ENCODE results near the gene CACNA2D2. TPM values are rescaled to one million over a fixed set of nuclear protein-coding genes. Genes with fewer than 3 reads are reported as not detected.

The CACNA2D2 gene
- total and polyA plus RNA-seq, 4 donors: 0.10 to 0.19 (median 0.15) TPM

GRCh38 chr3:50472958-50473357 lies 30.5 kb downstream of the CACNA2D2 start:
- H3K9me3 ChIP-seq (ENCODE audit: control insufficient read depth in 4 of 4, low read length in 3 of 4): no peaks in the 10 kb centered on the region
- no peak overlapping the region for H3K9ac ChIP-seq (ENCODE audit: low read depth in 1 of 2, low read length in 2 of 2)
- H3K4me1 ChIP-seq (ENCODE audit: control insufficient read depth in 4 of 4, insufficient read depth in 4 of 4, low read length in 3 of 4): peaks cover 0 to 10% (median 8%) of the 10 kb centered on the region in 4 donors
- no peak overlapping the region for H3K27ac ChIP-seq (ENCODE audit: low read depth in 1 of 2, low read length in 2 of 2)
- DNase-seq (ENCODE audit: low spot score): no peak
- no peak overlapping the region for H3K4me3 ChIP-seq (ENCODE audit: low read depth in 1 of 3, low read length in 3 of 3)
- 79% methylated on average over 6 of the region's 6 CpGs for WGBS
- H3K36me3 ChIP-seq (ENCODE audit: control insufficient read depth in 4 of 4, insufficient read depth in 3 of 4, low read depth in 1 of 4, low read length in 3 of 4): no peaks in the 10 kb centered on the region
- H3K27me3 ChIP-seq (ENCODE audit: control insufficient read depth in 4 of 4, insufficient read depth in 4 of 4, low read length in 3 of 4): no peaks in the 10 kb centered on the region
- TF ChIP-seq RAD21 (IDR thresholded peaks at IDR 0.05) (no peak), FOXA1 (IDR thresholded peaks at IDR 0.05) (no peak), EGR1 (IDR thresholded peaks at IDR 0.05; ENCODE audit: low read depth in 2 of 2) (no peak), JUND (IDR thresholded peaks at IDR 0.05) (no peak), RXRA (IDR thresholded peaks at IDR 0.05) (no peak), SP1 (IDR thresholded peaks at IDR 0.05) (no peak), YY1 (IDR thresholded peaks at IDR 0.05) (no peak)

DNA sequence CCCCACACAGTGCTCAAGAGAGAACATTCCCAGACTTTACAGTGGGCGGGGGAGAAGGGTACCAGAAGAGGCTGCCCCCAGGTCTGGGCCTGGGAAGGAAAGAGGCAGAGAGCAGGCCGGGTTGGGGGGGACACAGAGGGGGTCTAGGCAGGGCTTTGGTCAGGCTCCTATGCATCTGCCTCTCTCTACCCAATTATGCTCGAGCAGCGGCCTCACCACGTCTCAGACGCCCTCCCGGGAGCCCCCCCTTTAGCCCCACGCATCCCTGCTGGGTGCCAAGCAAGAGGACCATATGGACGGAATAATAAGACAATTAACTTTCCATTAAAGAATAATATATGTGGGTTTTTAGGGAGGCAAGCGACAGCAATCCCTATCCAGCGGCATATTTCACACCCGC lies 32.8 kb downstream of the CACNA2D2 start:
- Histone ChIP-seq H3K27ac (ENCODE audit: low read depth in 1 of 2, low read length in 2 of 2) (no peak overlapping the region), H3K9me3 (ENCODE audit: control insufficient read depth in 4 of 4, low read length in 3 of 4) (no peaks in the 10 kb centered on the region), H3K4me3 (ENCODE audit: low read depth in 1 of 3, low read length in 3 of 3) (no peak overlapping the region), H3K4me1 (ENCODE audit: control insufficient read depth in 4 of 4, insufficient read depth in 4 of 4, low read length in 3 of 4) (peaks cover 0 to 4% (median 1%) of the 10 kb centered on the region in 4 donors), H3K9ac (ENCODE audit: low read depth in 1 of 2, low read length in 2 of 2) (no peak overlapping the region), H3K36me3 (ENCODE audit: control insufficient read depth in 4 of 4, insufficient read depth in 3 of 4, low read depth in 1 of 4, low read length in 3 of 4) (no peaks in the 10 kb centered on the region), H3K27me3 (ENCODE audit: control insufficient read depth in 4 of 4, insufficient read depth in 4 of 4, low read length in 3 of 4) (no peaks in the 10 kb centered on the region)
- DNase-seq (ENCODE audit: low spot score): no peak
- no peak for TF ChIP-seq NR2F2 (IDR thresholded peaks at IDR 0.05)
- WGBS: 92% methylated on average over 12 of the region's 12 CpGs

GRCh38 chr3:50467919-50468318 lies 35.5 kb downstream of the CACNA2D2 start:
- TF ChIP-seq ZBTB33 (IDR thresholded peaks at IDR 0.05) (no peak), HNF4G (IDR thresholded peaks at IDR 0.05) (no peak), RXRA (IDR thresholded peaks at IDR 0.05) (no peak), JUND (IDR thresholded peaks at IDR 0.05) (no peak), GABPA (IDR thresholded peaks at IDR 0.05 in 1 of 2, conservative IDR thresholded peaks at IDR 0.05 in 1 of 2) (no peak), SP1 (IDR thresholded peaks at IDR 0.05) (no peak), TAF1 (conservative IDR thresholded peaks at IDR 0.05) (no peak), FOXA1 (IDR thresholded peaks at IDR 0.05) (no peak), HNF4A (conservative IDR thresholded peaks at IDR 0.05) (no peak), NR2F2 (IDR thresholded peaks at IDR 0.05) (no peak), RAD21 (IDR thresholded peaks at IDR 0.05) (no peak), FOXA2 (IDR thresholded peaks at IDR 0.05) (no peak), ATF3 (IDR thresholded peaks at IDR 0.05) (no peak), EGR1 (IDR thresholded peaks at IDR 0.05; ENCODE audit: low read depth in 2 of 2) (no peak), YY1 (IDR thresholded peaks at IDR 0.05) (no peak), MAX (IDR thresholded peaks at IDR 0.05) (no peak)
- TF ChIP-seq, protein P1, sequence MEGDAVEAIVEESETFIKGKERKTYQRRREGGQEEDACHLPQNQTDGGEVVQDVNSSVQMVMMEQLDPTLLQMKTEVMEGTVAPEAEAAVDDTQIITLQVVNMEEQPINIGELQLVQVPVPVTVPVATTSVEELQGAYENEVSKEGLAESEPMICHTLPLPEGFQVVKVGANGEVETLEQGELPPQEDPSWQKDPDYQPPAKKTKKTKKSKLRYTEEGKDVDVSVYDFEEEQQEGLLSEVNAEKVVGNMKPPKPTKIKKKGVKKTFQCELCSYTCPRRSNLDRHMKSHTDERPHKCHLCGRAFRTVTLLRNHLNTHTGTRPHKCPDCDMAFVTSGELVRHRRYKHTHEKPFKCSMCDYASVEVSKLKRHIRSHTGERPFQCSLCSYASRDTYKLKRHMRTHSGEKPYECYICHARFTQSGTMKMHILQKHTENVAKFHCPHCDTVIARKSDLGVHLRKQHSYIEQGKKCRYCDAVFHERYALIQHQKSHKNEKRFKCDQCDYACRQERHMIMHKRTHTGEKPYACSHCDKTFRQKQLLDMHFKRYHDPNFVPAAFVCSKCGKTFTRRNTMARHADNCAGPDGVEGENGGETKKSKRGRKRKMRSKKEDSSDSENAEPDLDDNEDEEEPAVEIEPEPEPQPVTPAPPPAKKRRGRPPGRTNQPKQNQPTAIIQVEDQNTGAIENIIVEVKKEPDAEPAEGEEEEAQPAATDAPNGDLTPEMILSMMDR (IDR thresholded peaks at IDR 0.05; ENCODE audit: low read depth, low read length, missing input control): no peak
- TF ChIP-seq, protein P2, sequence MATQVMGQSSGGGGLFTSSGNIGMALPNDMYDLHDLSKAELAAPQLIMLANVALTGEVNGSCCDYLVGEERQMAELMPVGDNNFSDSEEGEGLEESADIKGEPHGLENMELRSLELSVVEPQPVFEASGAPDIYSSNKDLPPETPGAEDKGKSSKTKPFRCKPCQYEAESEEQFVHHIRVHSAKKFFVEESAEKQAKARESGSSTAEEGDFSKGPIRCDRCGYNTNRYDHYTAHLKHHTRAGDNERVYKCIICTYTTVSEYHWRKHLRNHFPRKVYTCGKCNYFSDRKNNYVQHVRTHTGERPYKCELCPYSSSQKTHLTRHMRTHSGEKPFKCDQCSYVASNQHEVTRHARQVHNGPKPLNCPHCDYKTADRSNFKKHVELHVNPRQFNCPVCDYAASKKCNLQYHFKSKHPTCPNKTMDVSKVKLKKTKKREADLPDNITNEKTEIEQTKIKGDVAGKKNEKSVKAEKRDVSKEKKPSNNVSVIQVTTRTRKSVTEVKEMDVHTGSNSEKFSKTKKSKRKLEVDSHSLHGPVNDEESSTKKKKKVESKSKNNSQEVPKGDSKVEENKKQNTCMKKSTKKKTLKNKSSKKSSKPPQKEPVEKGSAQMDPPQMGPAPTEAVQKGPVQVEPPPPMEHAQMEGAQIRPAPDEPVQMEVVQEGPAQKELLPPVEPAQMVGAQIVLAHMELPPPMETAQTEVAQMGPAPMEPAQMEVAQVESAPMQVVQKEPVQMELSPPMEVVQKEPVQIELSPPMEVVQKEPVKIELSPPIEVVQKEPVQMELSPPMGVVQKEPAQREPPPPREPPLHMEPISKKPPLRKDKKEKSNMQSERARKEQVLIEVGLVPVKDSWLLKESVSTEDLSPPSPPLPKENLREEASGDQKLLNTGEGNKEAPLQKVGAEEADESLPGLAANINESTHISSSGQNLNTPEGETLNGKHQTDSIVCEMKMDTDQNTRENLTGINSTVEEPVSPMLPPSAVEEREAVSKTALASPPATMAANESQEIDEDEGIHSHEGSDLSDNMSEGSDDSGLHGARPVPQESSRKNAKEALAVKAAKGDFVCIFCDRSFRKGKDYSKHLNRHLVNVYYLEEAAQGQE (IDR thresholded peaks at IDR 0.05): no peak
- Histone ChIP-seq H3K36me3 (ENCODE audit: control insufficient read depth in 4 of 4, insufficient read depth in 3 of 4, low read depth in 1 of 4, low read length in 3 of 4) (no peaks in the 10 kb centered on the region), H3K9ac (ENCODE audit: low read depth in 1 of 2, low read length in 2 of 2) (no peak overlapping the region), H3K4me3 (ENCODE audit: low read depth in 1 of 3, low read length in 3 of 3) (no peak overlapping the region), H3K27ac (ENCODE audit: low read depth in 1 of 2, low read length in 2 of 2) (no peak overlapping the region), H3K4me1 (ENCODE audit: control insufficient read depth in 4 of 4, insufficient read depth in 4 of 4, low read length in 3 of 4) (no peaks in the 10 kb centered on the region), H3K27me3 (ENCODE audit: control insufficient read depth in 4 of 4, insufficient read depth in 4 of 4, low read length in 3 of 4) (no peaks in the 10 kb centered on the region), H3K9me3 (ENCODE audit: control insufficient read depth in 4 of 4, low read length in 3 of 4) (no peaks in the 10 kb centered on the region)
- DNase-seq (ENCODE audit: low spot score): no peak
- 87% methylated on average over 10 of the region's 10 CpGs for WGBS

All from liver (tissue), 9 donors.